OCI-LY7 (cell line): ENCODE data around the gene FAR1.

Experiments used
- EZH2phosphoT487 ChIP-seq: fragments of 200-600 bp; sonication (generic); IDR thresholded peaks from 2 replicates; pipeline ENCODE4 v1.6.1; 2018; ENCODE audit warnings: low read depth, borderline replicate concordance, mild to moderate bottlenecking, mixed run types, antibody characterized with exemption, low read length, moderate library complexity, mixed read lengths
- TF ChIP-seq, protein P1 (sequence below): fragments of 200-600 bp; sonication (generic); conservative IDR thresholded peaks from 2 replicates; pipeline ENCODE4 v1.5.1; 2014; ENCODE audit warnings: mild to moderate bottlenecking, antibody characterized with exemption, low read length, moderate library complexity, mixed read lengths

DNA sequence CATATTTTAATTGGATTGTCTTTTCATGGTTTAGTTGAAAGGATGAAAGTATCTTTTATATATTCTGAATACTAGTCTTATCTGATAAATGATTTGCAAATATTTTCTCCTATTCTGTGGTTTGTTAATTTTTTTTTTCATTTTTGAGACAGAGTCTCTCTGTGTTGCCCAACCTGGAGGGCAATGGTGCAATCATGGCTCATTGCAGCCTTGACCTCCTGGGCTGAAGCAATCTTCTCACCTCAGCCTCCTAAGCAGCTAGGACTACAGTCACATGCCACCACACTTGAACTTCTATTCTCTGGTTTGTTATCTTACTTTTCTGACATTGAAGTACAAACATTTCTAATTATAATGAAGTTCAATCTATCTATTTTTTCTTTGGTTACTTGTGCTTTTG, 30.0 kb upstream of the FAR1 start:
- TF ChIP-seq, protein P1, sequence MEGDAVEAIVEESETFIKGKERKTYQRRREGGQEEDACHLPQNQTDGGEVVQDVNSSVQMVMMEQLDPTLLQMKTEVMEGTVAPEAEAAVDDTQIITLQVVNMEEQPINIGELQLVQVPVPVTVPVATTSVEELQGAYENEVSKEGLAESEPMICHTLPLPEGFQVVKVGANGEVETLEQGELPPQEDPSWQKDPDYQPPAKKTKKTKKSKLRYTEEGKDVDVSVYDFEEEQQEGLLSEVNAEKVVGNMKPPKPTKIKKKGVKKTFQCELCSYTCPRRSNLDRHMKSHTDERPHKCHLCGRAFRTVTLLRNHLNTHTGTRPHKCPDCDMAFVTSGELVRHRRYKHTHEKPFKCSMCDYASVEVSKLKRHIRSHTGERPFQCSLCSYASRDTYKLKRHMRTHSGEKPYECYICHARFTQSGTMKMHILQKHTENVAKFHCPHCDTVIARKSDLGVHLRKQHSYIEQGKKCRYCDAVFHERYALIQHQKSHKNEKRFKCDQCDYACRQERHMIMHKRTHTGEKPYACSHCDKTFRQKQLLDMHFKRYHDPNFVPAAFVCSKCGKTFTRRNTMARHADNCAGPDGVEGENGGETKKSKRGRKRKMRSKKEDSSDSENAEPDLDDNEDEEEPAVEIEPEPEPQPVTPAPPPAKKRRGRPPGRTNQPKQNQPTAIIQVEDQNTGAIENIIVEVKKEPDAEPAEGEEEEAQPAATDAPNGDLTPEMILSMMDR: no peak
- no peak for TF ChIP-seq EZH2phosphoT487
